Measurements from ENCODE around the gene TMA16. TPM values are rescaled to one million over a fixed set of nuclear protein-coding genes. Genes with fewer than 3 reads are reported as not detected.

Gene TMA16
- total RNA-seq, 1 donor from 2014 or later, result 29.7 TPM

DNA sequence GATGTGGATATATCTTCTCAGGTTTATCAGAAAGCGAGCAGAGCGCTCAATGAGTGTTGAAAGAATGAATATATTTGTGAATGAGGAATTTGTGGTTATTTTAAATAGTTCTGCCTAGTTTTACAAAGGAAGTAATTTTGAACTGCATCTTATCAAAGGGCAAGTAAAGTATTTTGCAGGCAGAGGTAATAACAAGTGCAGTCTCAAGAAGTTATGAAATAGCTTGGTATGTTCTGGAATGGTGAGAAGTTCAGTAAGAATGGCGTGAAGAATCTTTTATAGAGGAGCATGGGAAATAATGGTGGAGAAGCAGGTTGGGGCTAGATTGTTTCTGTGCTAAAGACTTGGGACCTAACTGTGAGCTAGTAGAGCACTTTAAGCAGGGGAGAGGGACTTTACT lies 10.9 kb downstream of the TMA16 start:
- TF ChIP-seq, protein P1, sequence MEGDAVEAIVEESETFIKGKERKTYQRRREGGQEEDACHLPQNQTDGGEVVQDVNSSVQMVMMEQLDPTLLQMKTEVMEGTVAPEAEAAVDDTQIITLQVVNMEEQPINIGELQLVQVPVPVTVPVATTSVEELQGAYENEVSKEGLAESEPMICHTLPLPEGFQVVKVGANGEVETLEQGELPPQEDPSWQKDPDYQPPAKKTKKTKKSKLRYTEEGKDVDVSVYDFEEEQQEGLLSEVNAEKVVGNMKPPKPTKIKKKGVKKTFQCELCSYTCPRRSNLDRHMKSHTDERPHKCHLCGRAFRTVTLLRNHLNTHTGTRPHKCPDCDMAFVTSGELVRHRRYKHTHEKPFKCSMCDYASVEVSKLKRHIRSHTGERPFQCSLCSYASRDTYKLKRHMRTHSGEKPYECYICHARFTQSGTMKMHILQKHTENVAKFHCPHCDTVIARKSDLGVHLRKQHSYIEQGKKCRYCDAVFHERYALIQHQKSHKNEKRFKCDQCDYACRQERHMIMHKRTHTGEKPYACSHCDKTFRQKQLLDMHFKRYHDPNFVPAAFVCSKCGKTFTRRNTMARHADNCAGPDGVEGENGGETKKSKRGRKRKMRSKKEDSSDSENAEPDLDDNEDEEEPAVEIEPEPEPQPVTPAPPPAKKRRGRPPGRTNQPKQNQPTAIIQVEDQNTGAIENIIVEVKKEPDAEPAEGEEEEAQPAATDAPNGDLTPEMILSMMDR (conservative IDR thresholded peaks at IDR 0.05), result no peak
- no peaks in the 10 kb centered on the region for H3K27me3 Mint-ChIP-seq
- peaks cover 18% of the 10 kb centered on the region for H3K4me1 Mint-ChIP-seq (ENCODE audit: unreplicated experiment)
- H3K4me3 Mint-ChIP-seq, result no peak overlapping the region
- no peak overlapping the region for H3K27ac Mint-ChIP-seq
- peaks cover 20% of the 10 kb centered on the region for H3K36me3 Mint-ChIP-seq
- no peaks in the 10 kb centered on the region for H3K9me3 Mint-ChIP-seq
- DNase-seq (ENCODE audit: extremely low spot score, unreplicated experiment), result no peak

- Mint-ChIP-seq H3K36me3 (peaks cover 37% of the 10 kb centered on the region), H3K4me3 (no peak overlapping the region), H3K27me3 (no peaks in the 10 kb centered on the region), H3K27ac (no peak overlapping the region), H3K4me1 (ENCODE audit: unreplicated experiment) (no peaks in the 10 kb centered on the region), H3K9me3 (no peaks in the 10 kb centered on the region)
- TF ChIP-seq, protein P1 (conservative IDR thresholded peaks at IDR 0.05), result no peak
- DNase-seq (ENCODE audit: extremely low spot score, unreplicated experiment), result no peak
Measured at GRCh38 chr4:163515198-163515597, 20.7 kb downstream of the TMA16 start.

GRCh38 chr4:163523791-163524365 lies 29.4 kb downstream of the TMA16 start:
- Mint-ChIP-seq H3K9me3 (no peaks in the 10 kb centered on the region), H3K4me3 (no peak overlapping the region), H3K36me3 (peaks cover 21% of the 10 kb centered on the region), H3K27ac (no peak overlapping the region), H3K4me1 (ENCODE audit: unreplicated experiment) (no peaks in the 10 kb centered on the region), H3K27me3 (no peaks in the 10 kb centered on the region)
- TF ChIP-seq, protein P1 (conservative IDR thresholded peaks at IDR 0.05), result no peak
- no peak for DNase-seq (ENCODE audit: extremely low spot score, unreplicated experiment)

DNA sequence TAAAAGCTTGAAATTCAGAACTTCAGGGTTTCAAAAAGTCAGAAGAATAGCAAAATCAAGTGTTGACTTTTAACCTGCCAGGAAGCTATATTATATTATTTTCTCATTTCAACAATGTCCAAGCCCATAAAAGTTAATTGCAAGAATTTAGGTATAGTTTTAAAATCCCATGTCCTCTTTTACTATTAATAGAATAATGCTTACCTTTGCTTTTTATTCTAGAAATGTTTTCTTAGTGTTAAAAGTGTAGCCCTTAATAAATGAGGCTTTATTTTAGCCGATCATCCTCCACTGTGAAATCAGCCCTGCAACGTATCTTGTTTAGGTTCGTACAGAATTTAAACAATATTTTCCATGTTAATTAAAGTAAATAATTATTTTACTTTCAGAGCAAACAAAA lies 31.5 kb downstream of the TMA16 start:
- Mint-ChIP-seq H3K27ac (no peak overlapping the region), H3K27me3 (no peaks in the 10 kb centered on the region), H3K36me3 (peaks cover 29% of the 10 kb centered on the region), H3K4me3 (no peak overlapping the region), H3K4me1 (ENCODE audit: unreplicated experiment) (no peaks in the 10 kb centered on the region), H3K9me3 (no peaks in the 10 kb centered on the region)
- TF ChIP-seq, protein P1 (conservative IDR thresholded peaks at IDR 0.05), result no peak
- DNase-seq (ENCODE audit: extremely low spot score, unreplicated experiment), result no peak

DNA sequence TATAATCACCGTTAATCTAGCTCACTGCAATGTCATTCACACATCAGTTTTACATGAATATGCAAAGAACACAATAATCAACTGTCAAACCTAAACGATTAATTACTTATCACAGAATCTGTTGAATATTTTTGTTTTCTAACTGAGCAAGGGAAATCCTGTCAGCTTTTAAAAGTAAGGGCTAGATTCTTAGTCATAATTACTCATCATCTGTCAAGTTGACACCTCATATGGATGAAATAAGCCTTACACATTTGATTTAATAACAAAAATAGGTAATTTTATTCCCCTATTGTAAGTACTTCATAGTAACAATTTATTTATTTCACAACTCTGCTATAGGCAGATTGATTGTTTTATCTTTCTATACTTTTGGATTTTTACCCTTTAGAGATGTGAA lies 32.7 kb downstream of the TMA16 start:
- TF ChIP-seq, protein P1 (conservative IDR thresholded peaks at IDR 0.05), result no peak
- Mint-ChIP-seq H3K4me3 (no peak overlapping the region), H3K9me3 (no peaks in the 10 kb centered on the region), H3K27ac (no peak overlapping the region), H3K27me3 (no peaks in the 10 kb centered on the region), H3K36me3 (peaks cover 35% of the 10 kb centered on the region), H3K4me1 (ENCODE audit: unreplicated experiment) (no peaks in the 10 kb centered on the region)
- no peak for DNase-seq (ENCODE audit: extremely low spot score, unreplicated experiment)

- peaks cover 35% of the 10 kb centered on the region for H3K36me3 Mint-ChIP-seq
- no peaks in the 10 kb centered on the region for H3K9me3 Mint-ChIP-seq
- DNase-seq (ENCODE audit: extremely low spot score, unreplicated experiment), result no peak
- no peaks in the 10 kb centered on the region for H3K4me1 Mint-ChIP-seq (ENCODE audit: unreplicated experiment)
- TF ChIP-seq, protein P1 (conservative IDR thresholded peaks at IDR 0.05), result no peak
- H3K4me3 Mint-ChIP-seq, result no peak overlapping the region
- no peak overlapping the region for H3K27ac Mint-ChIP-seq
- H3K27me3 Mint-ChIP-seq, result no peaks in the 10 kb centered on the region
Measured at GRCh38 chr4:163528653-163529052, 34.2 kb downstream of the TMA16 start.

All from type B pancreatic cell (in vitro differentiated cells).